ENCODE measurements around the gene MPP3. TPM values are rescaled to one million over a fixed set of nuclear protein-coding genes. Genes with fewer than 3 reads are reported as not detected.

Gene MPP3
- total RNA-seq, 1 donor from 2014 or later = 55.5 TPM

GRCh38 chr17:43767053-43767712, 65.8 kb downstream of the MPP3 start:
- intact Hi-C loops (cut with micrococcal nuclease) = no loop called here
- ATAC-seq = no peak
- DNase-seq = no peak

- ATAC-seq (no peak), DNase-seq (peak; percentile 81)
These were observed 66.4 kb downstream of the MPP3 start for GRCh38 chr17:43766413-43767052.

DNA sequence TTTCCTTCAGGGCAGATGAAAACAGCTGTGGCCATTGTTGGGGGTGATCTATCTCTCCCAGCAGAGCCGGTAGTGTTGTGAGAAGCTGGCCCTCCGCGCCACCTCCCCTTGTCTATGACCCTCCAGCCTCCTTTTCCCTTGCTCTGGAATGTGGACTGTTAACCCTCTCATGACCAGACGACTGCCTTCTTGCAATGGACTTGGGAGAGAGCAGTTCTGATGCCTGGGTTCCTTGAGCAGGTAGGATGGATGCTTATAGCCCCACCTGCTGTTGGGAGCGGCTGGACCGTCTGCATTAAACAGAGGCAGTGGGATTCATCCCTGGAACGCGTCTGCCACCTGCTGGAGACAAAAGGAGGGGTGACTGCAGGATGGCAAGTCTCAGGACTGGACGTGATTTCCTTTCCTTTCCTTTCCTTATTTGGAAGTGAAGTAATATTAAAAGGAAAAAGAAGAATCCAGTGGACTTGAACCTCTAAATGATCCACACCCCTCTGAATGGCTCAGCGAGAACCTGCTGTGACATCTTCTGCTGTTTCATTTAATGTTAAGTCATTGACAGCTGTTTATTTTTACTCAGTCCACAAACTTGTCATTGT, 72.6 kb downstream of the MPP3 start:
- ATAC-seq = peak; percentile 86
- intact Hi-C loops (cut with micrococcal nuclease) = loop anchor here (2.0 kb wide), 1 partner anchor 66 kb away; no protein-coding TSS in a partner anchor
- DNase-seq = peak; percentile 93

More at GRCh38 chr17:43766413-43767052, 66.4 kb downstream of the MPP3 start:
- intact Hi-C loops (cut with micrococcal nuclease) = no loop called here

GRCh38 chr17:43759836-43760235, 73.1 kb downstream of the MPP3 start:
- DNase-seq (no peak), ATAC-seq (no peak)
- intact Hi-C loops (cut with micrococcal nuclease) = loop anchor here (2.0 kb wide), 1 partner anchor 65 kb away; no protein-coding TSS in a partner anchor

GRCh38 chr17:43758497-43759174, 74.3 kb downstream of the MPP3 start, which contains the start of gene SOST:
SOST (minus strand) TSS chr17:43758791; CDS start chr17:43758741, 50 bp downstream.
- intact Hi-C loops (cut with micrococcal nuclease) = no loop called here
- DNase-seq (no peak), ATAC-seq (no peak)

DNA sequence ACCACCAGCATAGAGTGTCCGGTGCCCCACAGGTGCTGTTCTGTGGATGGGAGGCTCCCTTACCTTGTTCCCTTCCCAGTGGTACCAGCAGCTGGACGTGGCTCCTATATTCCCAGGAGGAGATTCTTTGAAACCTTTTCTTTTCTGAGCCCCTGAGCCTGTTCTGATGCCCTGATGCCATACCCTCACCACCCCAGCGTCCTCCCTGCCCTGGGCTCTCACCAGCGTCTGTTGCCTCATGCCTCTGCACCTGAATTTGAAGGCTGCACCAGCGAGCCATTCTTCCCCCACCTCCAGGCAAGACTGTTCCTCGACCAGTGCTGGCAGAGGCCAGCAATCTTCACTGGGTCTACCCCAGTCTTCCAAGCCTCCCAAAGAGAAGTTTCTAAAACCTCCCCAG, 74.9 kb downstream of the MPP3 start:
- DNase-seq (no peak), ATAC-seq (no peak)
- intact Hi-C loops (cut with micrococcal nuclease) = no loop called here

- DNase-seq = no peak
- intact Hi-C loops (cut with micrococcal nuclease) = no loop called here
- no peak for ATAC-seq
These were observed 75.7 kb downstream of the MPP3 start for GRCh38 chr17:43757171-43757660.

- no peak for ATAC-seq
- intact Hi-C loops (cut with micrococcal nuclease) = no loop called here
- no peak for DNase-seq
These were observed 76.7 kb downstream of the MPP3 start for GRCh38 chr17:43756201-43756600.

GRCh38 chr17:43755389-43755875, 77.5 kb downstream of the MPP3 start:
- ATAC-seq = peak; percentile 40
- peak; percentile 52 for DNase-seq
- intact Hi-C loops (cut with micrococcal nuclease) = no loop called here

DNA sequence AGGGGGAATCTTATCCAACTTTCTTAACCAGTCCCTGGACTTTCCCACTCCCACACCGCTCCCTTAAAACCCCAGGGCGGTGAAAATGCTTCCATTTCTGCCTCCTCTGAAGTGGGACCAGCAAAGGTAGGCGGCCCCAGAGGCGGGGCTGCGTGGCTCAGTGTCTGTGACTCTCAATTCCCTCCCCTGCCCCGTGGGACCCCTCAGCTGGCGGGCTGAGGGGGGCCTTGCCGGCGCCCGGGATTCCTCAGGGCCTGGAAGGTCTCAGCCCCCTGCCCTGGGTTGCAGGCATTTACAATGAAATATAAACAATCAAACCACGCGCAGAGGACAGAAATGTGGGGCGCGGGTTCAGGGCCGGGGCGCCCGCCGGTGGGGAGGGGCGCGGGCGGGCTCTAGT, 78.0 kb downstream of the MPP3 start:
- DNase-seq = no peak
- intact Hi-C loops (cut with micrococcal nuclease) = no loop called here

GRCh38 chr17:43753493-43754129, 79.3 kb downstream of the MPP3 start:
- ATAC-seq = no peak
- intact Hi-C loops (cut with micrococcal nuclease) = no loop called here
- DNase-seq = no peak

More for the DNA sequence above, 78.0 kb downstream of the MPP3 start:
- no peak for ATAC-seq

Other genes starting within 250 kb of the MPP3 start
- gene MEOX1, start 171.2 kb downstream of the MPP3 start, total RNA-seq = 11.1 TPM
- not detected for gene SOST, start 74.4 kb downstream of the MPP3 start, total RNA-seq
- 243 TPM for gene DUSP3, start 54.2 kb downstream of the MPP3 start, total RNA-seq
- gene CFAP97D1, start 52.7 kb downstream of the MPP3 start, total RNA-seq = not detected
- 19.1 TPM for gene CD300LG, start 14.0 kb upstream of the MPP3 start, total RNA-seq
- 17.1 TPM for gene MPP2, start 74.4 kb upstream of the MPP3 start, total RNA-seq
- not detected for gene PPY, start 109.3 kb upstream of the MPP3 start, total RNA-seq
- gene PYY, start 120.8 kb upstream of the MPP3 start, total RNA-seq = not detected
- gene NAGS, start 171.5 kb upstream of the MPP3 start, total RNA-seq = 0.57 TPM
- 20.7 TPM for gene TMEM101, start 181.8 kb upstream of the MPP3 start, total RNA-seq
- gene LSM12, start 233.5 kb upstream of the MPP3 start, total RNA-seq = 58.2 TPM
- 26.3 TPM for gene G6PC3, start 237.6 kb upstream of the MPP3 start, total RNA-seq

Data from left ventricle myocardium superior (tissue), 1 donor.